IMR-90 (cell line): Measurements from ENCODE around the gene PUM2. TPM values are rescaled to one million over a fixed set of nuclear protein-coding genes. Genes with fewer than 3 reads are reported as not detected.
A peak's percentile ranks its signal among the peaks of the same experiment; 100 is the strongest.

Experiments
- ATAC-seq: fragments of 200-7000 bp; cut with Tn5 transposase; 2 replicates; pipeline ENCODE4 v1.9.1; 2020; ENCODE audit warnings: low read depth, mild to moderate bottlenecking, moderate library complexity
- BruUV-seq: library from RNA; stranded (reverse); fragments of 400-500 nt; replicated peaks from 2 replicates; lab custom pipeline; 2021; lab: Mats Ljungman, UMichigan
- CTCF ChIA-PET: fragments of 300-600 bp; formaldehyde crosslinking; extraction: SDS; loops from one replicate; lab custom pipeline; 2021; ENCODE audit warnings: antibody characterized with exemption; lab: Yijun Ruan, JAX
- POLR2A ChIA-PET: fragments of 300-600 bp; sonication (Branson Sonifier 250); formaldehyde crosslinking; loops from one replicate; lab custom pipeline; 2022; ENCODE audit warnings: antibody characterized with exemption; ENCODE audit not compliant: unreplicated experiment; lab: Charles Lee
- DNase-seq: peaks from one replicate; pipeline ENCODE4 v3.0.0; 2013
- H2AFZ ChIP-seq: replicated peaks from 2 replicates; pipeline ENCODE3; 2013; ENCODE audit warnings: low read length, mild to moderate bottlenecking; ENCODE audit not compliant: poor library complexity
- H2AK5ac ChIP-seq: 2 replicates; pipeline ENCODE4 v1.6.1; 2013; ENCODE audit warnings: low read depth, low read length, inconsistent platforms
- H2AK9ac ChIP-seq: replicated peaks from 2 replicates; pipeline ENCODE3; 2013; ENCODE audit warnings: mild to moderate bottlenecking, low read depth, low read length, moderate library complexity; ENCODE audit not compliant: poor library complexity
- H2BK120ac ChIP-seq: 2 replicates; pipeline ENCODE4 v1.6.1; 2013; ENCODE audit warnings: low read depth, low read length, inconsistent platforms
- H2BK15ac ChIP-seq: 3 replicates; pipeline ENCODE4 v1.6.1; 2013; ENCODE audit warnings: low read depth, low read length, inconsistent platforms
- H2BK20ac ChIP-seq: 2 replicates; pipeline ENCODE4 v1.6.1; 2013; ENCODE audit warnings: low read depth, mild to moderate bottlenecking, inconsistent platforms, low read length, moderate library complexity
- H2BK5ac ChIP-seq: 2 replicates; pipeline ENCODE4 v1.6.1; 2013; ENCODE audit warnings: mild to moderate bottlenecking, low read depth, low read length, inconsistent platforms; ENCODE audit not compliant: poor library complexity, severe bottlenecking
- H3K14ac ChIP-seq: replicated peaks from 2 replicates; pipeline ENCODE4 v1.6.1; 2013; ENCODE audit warnings: low read depth, low read length, inconsistent platforms
- H3K18ac ChIP-seq: 2 replicates; pipeline ENCODE4 v1.6.1; 2013; ENCODE audit warnings: low read depth, low read length, control low read depth
- H3K23ac ChIP-seq: 2 replicates; pipeline ENCODE4 v1.6.1; 2013; ENCODE audit warnings: low read depth, low read length, inconsistent platforms
- H3K27ac ChIP-seq: 2 replicates; pipeline ENCODE4 v1.5.1; 2013; ENCODE audit warnings: mild to moderate bottlenecking, control low read depth, low read length; ENCODE audit not compliant: insufficient read depth
- H3K27me3 ChIP-seq: 2 replicates; pipeline ENCODE4 v1.6.1; 2013; ENCODE audit warnings: low read length; ENCODE audit not compliant: control insufficient read depth, insufficient read depth
- H3K36me3 ChIP-seq: 2 replicates; pipeline ENCODE4 v1.6.1; 2013; ENCODE audit warnings: low read length, mixed read lengths; ENCODE audit not compliant: control insufficient read depth, insufficient read depth
- H3K4ac ChIP-seq: 2 replicates; pipeline ENCODE4 v1.6.1; 2013; ENCODE audit warnings: low read depth, low read length, inconsistent platforms
- H3K4me1 ChIP-seq: 2 replicates; pipeline ENCODE4 v1.6.1; 2013; ENCODE audit warnings: low read length, mixed read lengths; ENCODE audit not compliant: control insufficient read depth, insufficient read depth
- H3K4me2 ChIP-seq: 2 replicates; pipeline ENCODE4 v1.6.1; 2013; ENCODE audit warnings: low read depth, mild to moderate bottlenecking, control low read depth, low read length, moderate library complexity
- H3K4me3 ChIP-seq: 2 replicates; pipeline ENCODE4 v1.5.1; 2013; ENCODE audit warnings: low read depth, mild to moderate bottlenecking, control low read depth, low read length, moderate library complexity; ENCODE audit not compliant: insufficient read depth
- H3K56ac ChIP-seq: 2 replicates; pipeline ENCODE4 v1.6.1; 2013; ENCODE audit warnings: low read length, inconsistent platforms; ENCODE audit not compliant: insufficient read depth; ENCODE audit errors: extremely low read depth
- H3K79me1 ChIP-seq, 2 experiments: 2 replicates each; pipeline ENCODE4 v1.6.1; 2013; ENCODE audit warnings: low read length in 2 of 2, inconsistent platforms in 1 of 2, low read depth in 1 of 2
- H3K9ac ChIP-seq: 2 replicates; pipeline ENCODE4 v1.6.1; 2013; ENCODE audit warnings: low read depth, low read length, control low read depth
- H3K9me1 ChIP-seq: 2 replicates; pipeline ENCODE4 v1.6.1; 2013; ENCODE audit warnings: low read length, inconsistent platforms; ENCODE audit not compliant: insufficient read depth
- H3K9me3 ChIP-seq: 2 replicates; pipeline ENCODE4 v1.6.1; 2013; ENCODE audit warnings: low read length; ENCODE audit not compliant: control insufficient read depth, insufficient read depth
- H4K20me1 ChIP-seq: 2 replicates; pipeline ENCODE4 v1.6.1; 2013; ENCODE audit warnings: low read length, inconsistent platforms; ENCODE audit not compliant: insufficient read depth
- H4K5ac ChIP-seq: 2 replicates; pipeline ENCODE4 v1.6.1; 2013; ENCODE audit warnings: mild to moderate bottlenecking, low read depth, low read length, control low read depth
- H4K8ac ChIP-seq, 2 experiments: 2 replicates each; pipeline ENCODE4 v1.6.1; 2013; ENCODE audit warnings: low read depth in 2 of 2, low read length in 2 of 2, control low read depth in 1 of 2, inconsistent platforms in 1 of 2
- H4K91ac ChIP-seq: 2 replicates; pipeline ENCODE4 v1.6.1; 2013; ENCODE audit warnings: low read depth, low read length, inconsistent platforms; ENCODE audit not compliant: insufficient read depth
- CEBPB ChIP-seq: IDR thresholded peaks from 2 replicates; pipeline ENCODE4 v1.6.1; 2012; ENCODE audit warnings: low read depth, low read length, improper control_type of control experiment
- CHD1 ChIP-seq: IDR thresholded peaks from 2 replicates; pipeline ENCODE4 v1.6.1; 2012; ENCODE audit warnings: low read depth, low read length, improper control_type of control experiment
- ELK1 ChIP-seq: fragments of 150-350 bp; IDR thresholded peaks from 2 replicates; pipeline ENCODE4 v1.6.1; 2016; ENCODE audit warnings: low read depth, mild to moderate bottlenecking, low read length, moderate library complexity, borderline replicate concordance
- FOS ChIP-seq: fragments of 150-350 bp; IDR thresholded peaks from 2 replicates; pipeline ENCODE4 v1.6.1; 2016; ENCODE audit warnings: low read depth, low read length
- MAFK ChIP-seq: IDR thresholded peaks from 2 replicates; pipeline ENCODE4 v1.6.1; 2012; ENCODE audit warnings: low read depth, low read length, improper control_type of control experiment
- MAZ ChIP-seq: IDR thresholded peaks from 2 replicates; pipeline ENCODE4 v1.6.1; 2012; ENCODE audit warnings: low read depth, mild to moderate bottlenecking, low read length, improper control_type of control experiment, moderate library complexity, borderline replicate concordance
- MXI1 ChIP-seq: IDR thresholded peaks from 2 replicates; pipeline ENCODE4 v1.6.1; 2012; ENCODE audit warnings: low read depth, mild to moderate bottlenecking, low read length, moderate library complexity, borderline replicate concordance
- NFE2L2 ChIP-seq: fragments of 150-350 bp; IDR thresholded peaks from 2 replicates; pipeline ENCODE4 v1.6.1; 2016; ENCODE audit warnings: low read depth, mild to moderate bottlenecking, low read length
- POLR2A ChIP-seq: IDR thresholded peaks from 2 replicates; pipeline ENCODE4 v1.6.1; 2012; ENCODE audit warnings: mild to moderate bottlenecking, low read depth, low read length
- RAD21 ChIP-seq: IDR thresholded peaks from 2 replicates; pipeline ENCODE4 v1.6.1; 2012; ENCODE audit warnings: low read length, improper control_type of control experiment
- RCOR1 ChIP-seq: IDR thresholded peaks from 2 replicates; pipeline ENCODE4 v1.6.1; 2012; ENCODE audit warnings: mild to moderate bottlenecking, low read length, improper control_type of control experiment; ENCODE audit not compliant: insufficient replicate concordance
- RFX5 ChIP-seq: IDR thresholded peaks from 2 replicates; pipeline ENCODE4 v1.8.0; 2012; ENCODE audit warnings: low read depth, mild to moderate bottlenecking, low read length, moderate library complexity
- SMC3 ChIP-seq: fragments of 150-350 bp; IDR thresholded peaks from 2 replicates; pipeline ENCODE4 v1.6.1; 2016; ENCODE audit warnings: low read depth, mild to moderate bottlenecking, antibody characterized with exemption, low read length, moderate library complexity
- WGBS, 2 experiments: methylation state at CpG; one replicate each; pipeline versions ENCODE4 v1.1.5 to v1.1.7; 2013; ENCODE audit warnings: missing lambda C conversion rate in 2 of 2; ENCODE audit not compliant: insufficient read length in 1 of 2; ENCODE audit errors: extremely low coverage in 2 of 2; 5-methylcytosine and 5-hydroxymethylcytosine counted together
- dilution Hi-C: fragments of 300-500 bp; cut with HindIII; formaldehyde crosslinking; loops from one replicate; pipeline ENCODE4 v1.14.3; 2018; ENCODE audit warnings: low sequenced_read_pairs; ENCODE audit not compliant: unreplicated experiment
- in situ Hi-C: fragments of 300-500 bp; cut with MboI; formaldehyde crosslinking; loops from 3 replicates; pipeline ENCODE4 v1.14.3; 2019; ENCODE audit warnings: low sequenced_read_pairs, inconsistent platforms, mixed read lengths
- intact Hi-C: fragments of 100-400 bp; cut with micrococcal nuclease; formaldehyde crosslinking; loops from 2 replicates; pipeline ENCODE4 v1.10.0; 2022
- polyA plus RNA-seq, 3 experiments: library from polyadenylated mRNA; depleted of rRNA; stranded (reverse); fragments of >200 nt; gene quantifications; 2 replicates each; pipeline ENCODE4 v1.2.3, GENCODE V29; 2012; ENCODE audit warnings: low replicate concordance in 1 of 3
- total RNA-seq: library from RNA; depleted of rRNA; stranded (reverse); fragments of >200 nt; gene quantifications from 2 replicates; pipeline ENCODE4 v1.2.3, GENCODE V29; 2012

The PUM2 gene
- total and polyA plus RNA-seq, 2 of the 4 experiments (the other 2 are of a cell fraction): 18.8 to 38.4 TPM

GRCh38 chr2:20346565-20347381 lies 3.9 kb downstream of the PUM2 start:
- TF ChIP-seq ELK1: no peak
- no peak for TF ChIP-seq CEBPB
- no peak for TF ChIP-seq NFE2L2
- no peak for TF ChIP-seq MAFK
- TF ChIP-seq POLR2A: no peak
- no peak for TF ChIP-seq MXI1
- TF ChIP-seq RCOR1: no peak
- TF ChIP-seq CHD1: no peak
- no peak for TF ChIP-seq RFX5
- TF ChIP-seq SMC3: no peak
- TF ChIP-seq FOS: no peak
- no peak for TF ChIP-seq RAD21
- no peak for TF ChIP-seq MAZ

More at GRCh38 chr2:20346565-20347381, 3.9 kb downstream of the PUM2 start:
- dilution Hi-C loops: no loop called here
- Histone ChIP-seq H3K9ac (no peak overlapping the region), H3K23ac (peak overlapping the region; percentile 23; the same call in 1 of the 2 replicates), H3K18ac (no peak overlapping the region), H3K14ac (no peak overlapping the region), H3K27me3 (no peaks in the 10 kb centered on the region), H2BK120ac (no peak overlapping the region), H3K4ac (no peak overlapping the region), H2AK5ac (no peak overlapping the region), H4K20me1 (peaks cover 83% of the 10 kb centered on the region), H2AK9ac (no peak overlapping the region), H3K9me3 (no peaks in the 10 kb centered on the region), H3K4me3 (no peak overlapping the region), H4K91ac (no peak overlapping the region), H3K9me1 (peaks cover 20% of the 10 kb centered on the region), H3K56ac (no peak overlapping the region), H4K5ac (no peak overlapping the region), H2BK5ac (no peak overlapping the region), H3K4me1 (peaks cover 11% of the 10 kb centered on the region), H2AFZ (no peak overlapping the region), H3K79me1 (peaks cover 0 to 64% of the 10 kb centered on the region in 2 experiments; a peak in 3 of 4 replicates), H3K36me3 (peaks cover 3% of the 10 kb centered on the region), H3K27ac (no peak overlapping the region), H2BK20ac (no peak overlapping the region), H3K4me2 (peak overlapping the region; percentile 11; the same call in 1 of the 2 replicates), H4K8ac (no peak overlapping the region), H2BK15ac (no peak overlapping the region)
- ChIA-PET POLR2A (no interaction called here), CTCF (interaction anchor here (0.7 to 1.4 kb wide), 4 partner anchors 11 to 20 kb away, joined by 3 to 7 read pairs (median 3); no protein-coding TSS in a partner anchor)
- intact Hi-C loops: no loop called here
- DNase-seq: peak; percentile 51
- ATAC-seq: no peak
- in situ Hi-C loops: no loop called here
- no CpG with 5 or more reads among the region's 5 CpGs for WGBS, 2 experiments
- TSS peak; percentile 9 for BruUV-seq
